C4-2B (cell line): Measurements from ENCODE around the gene FAM13C.

ENCODE experiments used
- CTCF ChIP-seq: fragments of 450-650 bp; conservative IDR thresholded peaks from 2 replicates; pipeline ENCODE4 v1.5.1; 2017; ENCODE audit warnings: mild to moderate bottlenecking
- ZFX ChIP-seq: fragments of 450-650 bp; IDR thresholded peaks from 2 replicates; pipeline ENCODE4 v1.6.1; 2017

- TF ChIP-seq CTCF = no peak
- no peak for TF ChIP-seq ZFX
These were observed 82.3 kb downstream of the FAM13C start for GRCh38 chr10:59279991-59280505.
